Keratinocyte (primary cell): Measurements from ENCODE around the gene OR5AR1. TPM values are rescaled to one million over a fixed set of nuclear protein-coding genes. Genes with fewer than 3 reads are reported as not detected.

Experiments used
- DNase-seq: peaks from one replicate; pipeline ENCODE4 v3.0.0-alpha.2; 2011; ENCODE audit warnings: low read depth, missing footprints, low spot score
- FAIRE-seq: peaks from 2 replicates; lab custom pipeline; 2011; peaks lifted over from hg19 to GRCh38; lab: Jason Lieb, UNC
- H2AFZ ChIP-seq: 2 replicates; pipeline ENCODE4 v1.6.0; 2012; ENCODE audit warnings: low read length, control low read depth, inconsistent platforms; ENCODE audit not compliant: control insufficient read depth
- H3K27ac ChIP-seq: 2 replicates; pipeline ENCODE4 v1.5.1; 2011; ENCODE audit warnings: low read length; ENCODE audit not compliant: control insufficient read depth, insufficient read depth
- H3K27me3 ChIP-seq: 3 replicates; pipeline ENCODE4 v1.6.0; 2011; ENCODE audit warnings: low read length; ENCODE audit not compliant: control insufficient read depth, insufficient read depth; ENCODE audit errors: extremely low read depth
- H3K36me3 ChIP-seq, 2 experiments: 2 replicates in 1 of 2; 3 replicates in 1 of 2; pipeline ENCODE4 v1.5.1; 2011; ENCODE audit warnings: low read length in 2 of 2, mild to moderate bottlenecking in 1 of 2; ENCODE audit not compliant: control insufficient read depth in 2 of 2, insufficient read depth in 2 of 2; ENCODE audit errors: extremely low read depth in 1 of 2
- H3K4me1 ChIP-seq: 3 replicates; pipeline ENCODE4 v1.5.1; 2011; ENCODE audit warnings: low read length; ENCODE audit not compliant: control insufficient read depth, insufficient read depth; ENCODE audit errors: extremely low read depth
- H3K4me2 ChIP-seq: 3 replicates; pipeline ENCODE4 v1.6.0; 2011; ENCODE audit warnings: low read depth, low read length; ENCODE audit not compliant: control insufficient read depth, insufficient read depth; ENCODE audit errors: extremely low read depth
- H3K4me3 ChIP-seq, 3 experiments: fragments of 200-600 bp in 1 of 3; sonication (generic) in 1 of 3; 2 replicates in 2 of 3; 3 replicates in 1 of 3; pipeline ENCODE4 v1.5.1; 2011 to 2016; ENCODE audit warnings: low read length in 3 of 3, mild to moderate bottlenecking in 3 of 3, control low read depth in 2 of 3, inconsistent platforms in 1 of 3, low read depth in 1 of 3, mixed read lengths in 1 of 3, mixed run types in 1 of 3, moderate library complexity in 1 of 3; ENCODE audit not compliant: control insufficient read depth in 2 of 3, insufficient read depth in 2 of 3; ENCODE audit errors: extremely low read depth in 1 of 3
- H3K79me2 ChIP-seq: 2 replicates; pipeline ENCODE4 v1.6.0; 2012; ENCODE audit warnings: low read length; ENCODE audit not compliant: control insufficient read depth, insufficient read depth
- H3K9ac ChIP-seq: 3 replicates; pipeline ENCODE4 v1.6.0; 2011; ENCODE audit warnings: low read length; ENCODE audit not compliant: control insufficient read depth, insufficient read depth; ENCODE audit errors: extremely low read depth
- H3K9me1 ChIP-seq: 3 replicates; pipeline ENCODE4 v1.6.0; 2011; ENCODE audit warnings: low read length; ENCODE audit not compliant: control insufficient read depth, insufficient read depth; ENCODE audit errors: extremely low read depth
- H3K9me3 ChIP-seq: 2 replicates; pipeline ENCODE4 v1.5.1; 2012; ENCODE audit warnings: low read depth, low read length; ENCODE audit not compliant: control insufficient read depth
- H4K20me1 ChIP-seq: 3 replicates; pipeline ENCODE4 v1.6.0; 2011; ENCODE audit warnings: low read length; ENCODE audit not compliant: control insufficient read depth, insufficient read depth; ENCODE audit errors: extremely low read depth
- EZH2 ChIP-seq: IDR thresholded peaks from one replicate; pipeline ENCODE4 v1.6.1; 2012; ENCODE audit warnings: inconsistent platforms, mild to moderate bottlenecking, low read length, moderate library complexity
- dilution Hi-C: fragments of 300-500 bp; cut with MboI; formaldehyde crosslinking; loops from one replicate; pipeline ENCODE4 v1.7.0; 2020; ENCODE audit warnings: low sequenced_read_pairs; ENCODE audit not compliant: extremely low pct_ligation_motif_present
- polyA plus RNA-seq, 5 experiments: library from polyadenylated mRNA; depleted of rRNA in 3 of 5; stranded (reverse) in 3 of 5; stranded (forward) in 1 of 5; unstranded in 1 of 5; fragments of >200 nt; gene quantifications; 1 replicate in 1 of 5; 2 replicates in 3 of 5; 3 replicates in 1 of 5; pipeline versions ENCODE4 v1.2.1 to v1.2.3, GENCODE V29; 2011 to 2012; ENCODE audit warnings: missing spikeins in 2 of 5, low read depth in 1 of 5, low replicate concordance in 1 of 5
- TF ChIP-seq, protein P1 (sequence below), 3 experiments: IDR thresholded peaks in 1 of 3; conservative IDR thresholded peaks in 1 of 3; optimal IDR thresholded peaks in 1 of 3; 2 replicates in 2 of 3; 3 replicates in 1 of 3; pipeline versions ENCODE3 to v1.5.1; 2011; ENCODE audit warnings: low read length in 3 of 3, mild to moderate bottlenecking in 3 of 3, moderate library complexity in 2 of 3, control low read depth in 1 of 3, inconsistent platforms in 1 of 3; ENCODE audit not compliant: insufficient read depth in 2 of 3; ENCODE audit errors: extremely low read depth in 1 of 3

OR5AR1 gene
- polyA plus RNA-seq, 1 donor (not counting 4 experiments of a cell fraction or from before 2014, with no cell fraction given) = not detected

- dilution Hi-C loops = no loop called here
- Histone ChIP-seq H3K4me2 (no peak overlapping the region), H3K4me1 (no peaks in the 10 kb centered on the region), H2AFZ (no peak overlapping the region), H3K79me2 (no peaks in the 10 kb centered on the region), H3K4me3 (no peak overlapping the region), H3K9me1 (no peaks in the 10 kb centered on the region), H4K20me1 (no peaks in the 10 kb centered on the region), H3K9ac (no peak overlapping the region), H3K27ac (no peak overlapping the region), H3K36me3 (no peaks in the 10 kb centered on the region), H3K27me3 (no peaks in the 10 kb centered on the region), H3K9me3 (no peaks in the 10 kb centered on the region)
- FAIRE-seq (no peak), DNase-seq (no peak)
- TF ChIP-seq, protein P1, sequence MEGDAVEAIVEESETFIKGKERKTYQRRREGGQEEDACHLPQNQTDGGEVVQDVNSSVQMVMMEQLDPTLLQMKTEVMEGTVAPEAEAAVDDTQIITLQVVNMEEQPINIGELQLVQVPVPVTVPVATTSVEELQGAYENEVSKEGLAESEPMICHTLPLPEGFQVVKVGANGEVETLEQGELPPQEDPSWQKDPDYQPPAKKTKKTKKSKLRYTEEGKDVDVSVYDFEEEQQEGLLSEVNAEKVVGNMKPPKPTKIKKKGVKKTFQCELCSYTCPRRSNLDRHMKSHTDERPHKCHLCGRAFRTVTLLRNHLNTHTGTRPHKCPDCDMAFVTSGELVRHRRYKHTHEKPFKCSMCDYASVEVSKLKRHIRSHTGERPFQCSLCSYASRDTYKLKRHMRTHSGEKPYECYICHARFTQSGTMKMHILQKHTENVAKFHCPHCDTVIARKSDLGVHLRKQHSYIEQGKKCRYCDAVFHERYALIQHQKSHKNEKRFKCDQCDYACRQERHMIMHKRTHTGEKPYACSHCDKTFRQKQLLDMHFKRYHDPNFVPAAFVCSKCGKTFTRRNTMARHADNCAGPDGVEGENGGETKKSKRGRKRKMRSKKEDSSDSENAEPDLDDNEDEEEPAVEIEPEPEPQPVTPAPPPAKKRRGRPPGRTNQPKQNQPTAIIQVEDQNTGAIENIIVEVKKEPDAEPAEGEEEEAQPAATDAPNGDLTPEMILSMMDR (optimal IDR thresholded peaks at IDR 0.05 in 1 of 3, IDR thresholded peaks at IDR 0.05 in 1 of 3, conservative IDR thresholded peaks at IDR 0.05 in 1 of 3; ENCODE audit: extremely low read depth in 1 of 3, insufficient read depth in 2 of 3, low read length in 3 of 3) = no peak
- TF ChIP-seq EZH2 = no peak
Measured at GRCh38 chr11:56693428-56693827, 29.9 kb downstream of the OR5AR1 start.

- TF ChIP-seq EZH2 = no peak
- TF ChIP-seq, protein P1 (optimal IDR thresholded peaks at IDR 0.05 in 1 of 3, IDR thresholded peaks at IDR 0.05 in 1 of 3, conservative IDR thresholded peaks at IDR 0.05 in 1 of 3; ENCODE audit: extremely low read depth in 1 of 3, insufficient read depth in 2 of 3, low read length in 3 of 3) = no peak
- H3K9ac ChIP-seq = no peak within 1 kb of the TSS
- no peaks in the 10 kb centered on the region for H3K27me3 ChIP-seq
- no peaks in the 10 kb centered on the region for H3K36me3 ChIP-seq
- H2AFZ ChIP-seq = no peak within 1 kb of the TSS
- no peaks in the 10 kb centered on the region for H4K20me1 ChIP-seq
- H3K79me2 ChIP-seq = no peaks in the 10 kb centered on the region
- peaks cover 6% of the 10 kb centered on the region for H3K4me1 ChIP-seq
- no peak within 1 kb of the TSS for H3K4me2 ChIP-seq
- H3K9me1 ChIP-seq = no peaks in the 10 kb centered on the region
- FAIRE-seq (no peak), DNase-seq (no peak)
- dilution Hi-C loops = no loop called here
- no peak within 1 kb of the TSS for H3K27ac ChIP-seq
- H3K9me3 ChIP-seq = no peaks in the 10 kb centered on the region
- H3K4me3 ChIP-seq = no peak within 1 kb of the TSS
Measured at GRCh38 chr11:56698795-56699194, 35.3 kb downstream of the OR5AR1 start, which contains the start of gene OR9G1. Gene OR9G1 (plus strand): TSS chr11:56699095. CDS start chr11:56700388, 1,293 bp downstream.
